Measurements from ENCODE around the gene TLE7.

GRCh38 chr16:71436473-71436872 is 5.4 kb downstream of the TLE7 start:
- TF ChIP-seq, protein P1, sequence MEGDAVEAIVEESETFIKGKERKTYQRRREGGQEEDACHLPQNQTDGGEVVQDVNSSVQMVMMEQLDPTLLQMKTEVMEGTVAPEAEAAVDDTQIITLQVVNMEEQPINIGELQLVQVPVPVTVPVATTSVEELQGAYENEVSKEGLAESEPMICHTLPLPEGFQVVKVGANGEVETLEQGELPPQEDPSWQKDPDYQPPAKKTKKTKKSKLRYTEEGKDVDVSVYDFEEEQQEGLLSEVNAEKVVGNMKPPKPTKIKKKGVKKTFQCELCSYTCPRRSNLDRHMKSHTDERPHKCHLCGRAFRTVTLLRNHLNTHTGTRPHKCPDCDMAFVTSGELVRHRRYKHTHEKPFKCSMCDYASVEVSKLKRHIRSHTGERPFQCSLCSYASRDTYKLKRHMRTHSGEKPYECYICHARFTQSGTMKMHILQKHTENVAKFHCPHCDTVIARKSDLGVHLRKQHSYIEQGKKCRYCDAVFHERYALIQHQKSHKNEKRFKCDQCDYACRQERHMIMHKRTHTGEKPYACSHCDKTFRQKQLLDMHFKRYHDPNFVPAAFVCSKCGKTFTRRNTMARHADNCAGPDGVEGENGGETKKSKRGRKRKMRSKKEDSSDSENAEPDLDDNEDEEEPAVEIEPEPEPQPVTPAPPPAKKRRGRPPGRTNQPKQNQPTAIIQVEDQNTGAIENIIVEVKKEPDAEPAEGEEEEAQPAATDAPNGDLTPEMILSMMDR (IDR thresholded peaks at IDR 0.05) = no peak
- TF ChIP-seq POLR2A (IDR thresholded peaks at IDR 0.05) = no peak
